Measurements from ENCODE around the gene GOSR2.

GOSR2 gene

GRCh38 chr17:46968224-46968834, 45.4 kb downstream of the GOSR2 start:
- Histone ChIP-seq H3K4me1 (ENCODE audit: insufficient read depth, low read length) (no peaks in the 10 kb centered on the region), H3K27me3 (ENCODE audit: insufficient read depth, low read length) (no peaks in the 10 kb centered on the region), H3K27ac (ENCODE audit: low read depth, low read length) (no peak overlapping the region), H3K36me3 (ENCODE audit: insufficient read depth, low read length) (no peaks in the 10 kb centered on the region), H3K4me3 (ENCODE audit: low read length) (no peak overlapping the region), H3K9me3 (ENCODE audit: insufficient read depth, low read depth, low read length) (no peaks in the 10 kb centered on the region), H3K9ac (ENCODE audit: low read depth, low read length) (no peak overlapping the region)
- WGBS: 84% methylated on average over 6 of the region's 6 CpGs

GRCh38 chr17:46968896-46969295, 45.9 kb downstream of the GOSR2 start:
- H3K27ac ChIP-seq (ENCODE audit: low read depth, low read length): no peak overlapping the region
- H3K4me1 ChIP-seq (ENCODE audit: insufficient read depth, low read length): no peaks in the 10 kb centered on the region
- H3K9me3 ChIP-seq (ENCODE audit: insufficient read depth, low read depth, low read length): no peaks in the 10 kb centered on the region
- WGBS: 94% methylated on average over 8 of the region's 8 CpGs
- H3K9ac ChIP-seq (ENCODE audit: low read depth, low read length): no peak overlapping the region
- H3K36me3 ChIP-seq (ENCODE audit: insufficient read depth, low read length): no peaks in the 10 kb centered on the region
- H3K27me3 ChIP-seq (ENCODE audit: insufficient read depth, low read length): no peaks in the 10 kb centered on the region
- no peak overlapping the region for H3K4me3 ChIP-seq (ENCODE audit: low read length)

- Histone ChIP-seq H3K9ac (ENCODE audit: low read depth, low read length) (no peak overlapping the region), H3K4me3 (ENCODE audit: low read length) (no peak overlapping the region), H3K27ac (ENCODE audit: low read depth, low read length) (no peak overlapping the region), H3K36me3 (ENCODE audit: insufficient read depth, low read length) (no peaks in the 10 kb centered on the region), H3K9me3 (ENCODE audit: insufficient read depth, low read depth, low read length) (no peaks in the 10 kb centered on the region), H3K27me3 (ENCODE audit: insufficient read depth, low read length) (peaks cover under 1% of the 10 kb centered on the region), H3K4me1 (ENCODE audit: insufficient read depth, low read length) (peaks cover 4% of the 10 kb centered on the region)
- WGBS: 91% methylated on average over 9 of the region's 10 CpGs
Observed at GRCh38 chr17:46971647-46972300, 48.8 kb downstream of the GOSR2 start.

- 80% methylated on average over 6 of the region's 6 CpGs for whole genome bisulfite sequencing
- Histone ChIP-seq H3K27ac (ENCODE audit: low read depth, low read length) (no peak overlapping the region), H3K27me3 (ENCODE audit: insufficient read depth, low read length) (peaks cover 5% of the 10 kb centered on the region), H3K4me1 (ENCODE audit: insufficient read depth, low read length) (peaks cover 9% of the 10 kb centered on the region), H3K36me3 (ENCODE audit: insufficient read depth, low read length) (no peaks in the 10 kb centered on the region), H3K4me3 (ENCODE audit: low read length) (no peak overlapping the region), H3K9ac (ENCODE audit: low read depth, low read length) (no peak overlapping the region), H3K9me3 (ENCODE audit: insufficient read depth, low read depth, low read length) (no peaks in the 10 kb centered on the region)
Observed at GRCh38 chr17:46972346-46972745, 49.4 kb downstream of the GOSR2 start.

- H3K9me3 ChIP-seq (ENCODE audit: insufficient read depth, low read depth, low read length): no peaks in the 10 kb centered on the region
- peaks cover 22% of the 10 kb centered on the region for H3K27me3 ChIP-seq (ENCODE audit: insufficient read depth, low read length)
- H3K36me3 ChIP-seq (ENCODE audit: insufficient read depth, low read length): no peaks in the 10 kb centered on the region
- H3K9ac ChIP-seq (ENCODE audit: low read depth, low read length): no peak overlapping the region
- H3K27ac ChIP-seq (ENCODE audit: low read depth, low read length): no peak overlapping the region
- no peak overlapping the region for H3K4me3 ChIP-seq (ENCODE audit: low read length)
- peaks cover 9% of the 10 kb centered on the region for H3K4me1 ChIP-seq (ENCODE audit: insufficient read depth, low read length)
- 94% methylated on average over 11 of the region's 11 CpGs for WGBS
Observed at GRCh38 chr17:46974086-46974485, 51.1 kb downstream of the GOSR2 start.

- Histone ChIP-seq H3K36me3 (ENCODE audit: insufficient read depth, low read length) (no peaks in the 10 kb centered on the region), H3K4me3 (ENCODE audit: low read length) (no peak overlapping the region), H3K4me1 (ENCODE audit: insufficient read depth, low read length) (peaks cover 9% of the 10 kb centered on the region), H3K9me3 (ENCODE audit: insufficient read depth, low read depth, low read length) (no peaks in the 10 kb centered on the region), H3K27ac (ENCODE audit: low read depth, low read length) (no peak overlapping the region), H3K9ac (ENCODE audit: low read depth, low read length) (no peak overlapping the region), H3K27me3 (ENCODE audit: insufficient read depth, low read length) (peaks cover 34% of the 10 kb centered on the region)
- WGBS: 67% methylated on average over 4 of the region's 4 CpGs
Observed at GRCh38 chr17:46975287-46975686, 52.3 kb downstream of the GOSR2 start.

- H3K4me3 ChIP-seq (ENCODE audit: low read length): no peak overlapping the region; the same call in 1 of the 2 replicates
- WGBS: 50% methylated on average over 14 of the region's 14 CpGs
- H3K9me3 ChIP-seq (ENCODE audit: insufficient read depth, low read depth, low read length): no peaks in the 10 kb centered on the region
- H3K27ac ChIP-seq (ENCODE audit: low read depth, low read length): no peak overlapping the region
- peaks cover 43% of the 10 kb centered on the region for H3K27me3 ChIP-seq (ENCODE audit: insufficient read depth, low read length)
- peaks cover 16% of the 10 kb centered on the region for H3K4me1 ChIP-seq (ENCODE audit: insufficient read depth, low read length)
- no peak overlapping the region for H3K9ac ChIP-seq (ENCODE audit: low read depth, low read length)
- no peaks in the 10 kb centered on the region for H3K36me3 ChIP-seq (ENCODE audit: insufficient read depth, low read length)
Observed at GRCh38 chr17:46976626-46977270, 53.8 kb downstream of the GOSR2 start.

- no peaks in the 10 kb centered on the region for H3K36me3 ChIP-seq (ENCODE audit: insufficient read depth, low read length)
- peak overlapping the region; percentile 64 for H3K4me3 ChIP-seq (ENCODE audit: low read length)
- WGBS: 3% methylated on average over 6 of the region's 7 CpGs
- H3K27ac ChIP-seq (ENCODE audit: low read depth, low read length): no peak overlapping the region
- H3K4me1 ChIP-seq (ENCODE audit: insufficient read depth, low read length): peaks cover 16% of the 10 kb centered on the region
- H3K9ac ChIP-seq (ENCODE audit: low read depth, low read length): no peak overlapping the region
- H3K27me3 ChIP-seq (ENCODE audit: insufficient read depth, low read length): peaks cover 43% of the 10 kb centered on the region
- no peaks in the 10 kb centered on the region for H3K9me3 ChIP-seq (ENCODE audit: insufficient read depth, low read depth, low read length)
Observed at GRCh38 chr17:46977348-46977747, 54.4 kb downstream of the GOSR2 start.

GRCh38 chr17:46977750-46978488, 55.0 kb downstream of the GOSR2 start:
- Histone ChIP-seq H3K9ac (ENCODE audit: low read depth, low read length) (peak overlapping the region; percentile 17; the same call in 1 of the 2 replicates), H3K36me3 (ENCODE audit: insufficient read depth, low read length) (no peaks in the 10 kb centered on the region), H3K27me3 (ENCODE audit: insufficient read depth, low read length) (peaks cover 43% of the 10 kb centered on the region), H3K27ac (ENCODE audit: low read depth, low read length) (no peak overlapping the region), H3K4me3 (ENCODE audit: low read length) (peak overlapping the region; percentile 64), H3K4me1 (ENCODE audit: insufficient read depth, low read length) (peaks cover 19% of the 10 kb centered on the region), H3K9me3 (ENCODE audit: insufficient read depth, low read depth, low read length) (no peaks in the 10 kb centered on the region)
- WGBS: 9% methylated on average over 36 of the region's 36 CpGs

GRCh38 chr17:46978489-46979146, 55.7 kb downstream of the GOSR2 start:
- H3K27me3 ChIP-seq (ENCODE audit: insufficient read depth, low read length): peaks cover 43% of the 10 kb centered on the region
- H3K27ac ChIP-seq (ENCODE audit: low read depth, low read length): no peak overlapping the region
- H3K4me3 ChIP-seq (ENCODE audit: low read length): peak overlapping the region; percentile 64
- H3K9me3 ChIP-seq (ENCODE audit: insufficient read depth, low read depth, low read length): no peaks in the 10 kb centered on the region
- H3K9ac ChIP-seq (ENCODE audit: low read depth, low read length): peak overlapping the region; percentile 49
- WGBS: under 1% methylated on average over 83 of the region's 83 CpGs
- peaks cover 19% of the 10 kb centered on the region for H3K4me1 ChIP-seq (ENCODE audit: insufficient read depth, low read length)
- H3K36me3 ChIP-seq (ENCODE audit: insufficient read depth, low read length): no peaks in the 10 kb centered on the region
